Measurements from ENCODE around the gene TAPBP.
"Not testable (repeated sequence)": the region's sequence is repeated elsewhere in the genome, so short reads cannot be mapped to it uniquely, and the experiment has no call there.

The TAPBP gene

GRCh38 chr6:33273924-33274902 lies 39.7 kb downstream of the TAPBP start:
- no peak for DNase-seq

DNA sequence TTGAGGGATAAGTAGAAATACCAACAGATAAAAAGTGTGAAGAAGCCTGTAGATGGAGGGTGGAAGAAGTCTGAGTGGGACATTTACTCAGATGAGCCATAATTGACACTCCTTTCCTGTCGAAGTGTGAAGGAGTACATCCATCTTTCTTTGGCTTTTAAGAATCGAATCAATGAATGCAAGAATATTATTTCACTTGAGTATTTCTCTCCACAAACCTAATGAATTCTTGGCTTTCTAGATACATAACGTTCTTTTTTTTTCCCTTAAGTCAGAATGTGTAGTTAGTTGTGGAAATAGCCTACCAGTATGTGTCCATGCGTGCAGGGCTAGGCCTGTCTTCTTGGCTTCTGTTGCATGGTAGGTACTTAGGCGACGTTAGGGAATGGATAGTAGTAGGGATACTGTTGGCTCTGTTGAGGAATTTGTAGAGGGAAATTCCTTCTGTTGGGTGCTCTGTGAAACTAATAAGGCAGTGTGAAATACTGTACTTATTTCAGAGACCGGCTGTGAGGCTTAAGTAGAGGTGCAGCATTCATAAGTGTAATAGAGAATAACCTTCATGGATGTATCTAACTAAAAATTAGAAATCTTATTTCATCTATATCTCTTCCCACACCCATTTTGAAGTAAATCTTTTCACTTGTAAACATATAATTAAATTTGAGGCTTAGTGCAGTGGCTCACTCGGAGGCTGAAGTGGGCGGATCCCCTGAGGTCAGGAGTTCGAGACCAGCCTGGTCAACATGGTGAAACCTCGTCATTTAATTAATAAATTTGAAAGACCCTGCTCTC lies 40.6 kb downstream of the TAPBP start:
- no peak for DNase-seq

DNA sequence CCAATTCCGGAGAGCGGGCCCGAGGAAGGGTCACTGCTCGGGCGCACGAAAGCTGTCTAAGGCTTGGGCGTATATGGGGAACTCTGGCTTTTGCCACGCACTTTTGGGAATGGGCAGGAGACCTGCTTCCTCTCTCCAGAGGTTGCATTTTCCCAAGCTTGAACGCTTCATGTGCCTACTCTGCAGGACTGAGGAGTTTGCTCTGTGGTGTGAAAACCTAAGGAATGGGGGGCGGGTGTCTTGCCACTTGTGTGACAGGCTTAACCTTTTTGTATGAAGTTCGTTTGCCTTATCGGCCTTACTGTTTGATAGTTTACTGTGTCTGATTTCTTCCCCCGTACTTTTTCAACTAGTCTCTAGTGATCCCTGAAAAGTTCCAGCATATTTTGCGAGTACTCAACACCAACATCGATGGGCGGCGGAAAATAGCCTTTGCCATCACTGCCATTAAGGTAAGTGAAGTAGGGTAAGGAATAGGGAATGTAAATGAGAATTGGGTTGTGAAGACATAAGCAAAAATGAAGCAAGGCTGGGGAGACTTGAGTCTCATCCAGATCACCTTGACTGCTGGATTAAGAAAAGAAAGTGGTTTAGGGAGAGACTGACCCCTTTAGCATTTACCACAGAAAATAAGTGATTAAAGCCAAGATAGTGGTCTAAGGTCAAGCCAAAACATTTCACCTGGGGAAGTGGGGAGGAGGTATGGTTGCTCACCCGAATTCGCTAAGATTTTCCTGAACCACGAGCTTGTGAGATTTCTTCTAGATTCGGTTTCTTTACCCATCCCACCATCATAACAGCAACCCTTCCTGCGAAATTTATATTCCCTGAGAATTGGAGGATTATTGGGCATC lies 41.4 kb downstream of the TAPBP start:
- DNase-seq, result no peak

DNA sequence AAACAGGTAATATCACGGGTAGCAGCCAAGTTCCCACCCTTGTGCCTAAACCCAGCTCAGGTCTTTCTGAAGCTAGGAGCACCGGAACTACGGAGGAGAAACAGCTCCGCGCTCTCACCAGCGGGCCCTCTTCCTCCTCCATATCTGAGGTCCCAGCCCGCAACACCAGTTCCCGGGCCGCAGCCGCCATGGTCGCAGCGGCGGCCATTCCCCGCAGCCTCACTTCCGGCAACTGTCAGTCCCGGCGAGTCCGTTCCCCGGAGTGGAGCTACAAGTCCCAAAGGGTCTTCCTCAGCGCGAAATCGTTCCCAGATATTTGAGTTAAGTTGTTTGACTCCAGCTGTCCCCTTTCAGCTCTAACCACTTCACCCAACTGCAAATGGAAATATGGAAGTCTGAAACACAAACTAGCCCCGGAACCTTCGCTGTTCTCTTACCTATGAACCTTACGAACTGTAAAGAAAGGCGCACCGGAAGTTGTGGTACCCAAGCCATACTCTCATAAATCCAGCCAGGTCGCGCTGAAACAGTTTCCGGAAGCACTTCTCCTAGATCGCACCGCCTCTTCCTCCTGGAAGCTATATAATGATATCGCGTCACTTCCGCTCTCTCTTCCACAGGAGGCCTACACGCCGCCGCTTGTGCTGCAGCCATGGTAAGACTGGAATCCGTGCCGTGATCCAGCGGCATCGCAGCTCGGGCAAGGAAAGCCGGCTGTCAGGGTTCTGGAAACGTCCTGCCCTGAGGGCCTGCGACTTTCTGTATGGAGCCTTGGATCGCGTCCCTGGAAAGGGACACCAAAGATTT lies 42.2 kb downstream of the TAPBP start, which contains the start of the genes RPS18 and VPS52:
Gene RPS18, plus strand, starts transcription at position 608 of the 807 bp plus-strand sequence. Its CDS starts 45 bp downstream, at position 653.
Gene VPS52, minus strand, starts transcription at position 409 of the 807 bp plus-strand sequence. Its CDS starts 201 bp downstream, at position 208.
- DNase-seq, result peak; percentile 97

- DNase-seq, result no peak
These were observed 42.8 kb downstream of the TAPBP start for GRCh38 chr6:33271117-33271467.

- no peak for DNase-seq
These were observed 49.9 kb downstream of the TAPBP start for GRCh38 chr6:33264015-33264414.

GRCh38 chr6:33262490-33262889 lies 51.4 kb downstream of the TAPBP start:
- DNase-seq, result not testable (repeated sequence)

- no peak for DNase-seq
These were observed 54.8 kb downstream of the TAPBP start for GRCh38 chr6:33259032-33259431.

DNA sequence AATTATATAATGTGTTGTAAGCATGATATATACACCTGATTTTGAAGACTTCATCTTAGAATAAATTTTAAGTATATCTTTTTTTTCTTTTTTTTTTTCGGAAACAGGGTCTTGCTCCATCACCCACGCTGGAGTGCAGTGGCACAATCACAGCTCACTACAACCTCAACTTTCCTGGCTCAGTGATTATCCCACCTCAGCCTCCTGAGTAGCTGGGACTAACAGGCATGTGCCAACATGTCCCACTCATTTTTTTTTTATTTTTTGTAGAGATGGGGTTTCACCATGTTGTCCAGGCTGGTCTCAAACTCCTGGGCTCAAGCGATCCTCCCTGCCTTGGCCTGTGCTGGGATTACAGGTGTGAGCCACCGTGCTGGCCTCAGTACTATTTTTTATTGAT lies 59.3 kb downstream of the TAPBP start:
- no peak for DNase-seq

DNA sequence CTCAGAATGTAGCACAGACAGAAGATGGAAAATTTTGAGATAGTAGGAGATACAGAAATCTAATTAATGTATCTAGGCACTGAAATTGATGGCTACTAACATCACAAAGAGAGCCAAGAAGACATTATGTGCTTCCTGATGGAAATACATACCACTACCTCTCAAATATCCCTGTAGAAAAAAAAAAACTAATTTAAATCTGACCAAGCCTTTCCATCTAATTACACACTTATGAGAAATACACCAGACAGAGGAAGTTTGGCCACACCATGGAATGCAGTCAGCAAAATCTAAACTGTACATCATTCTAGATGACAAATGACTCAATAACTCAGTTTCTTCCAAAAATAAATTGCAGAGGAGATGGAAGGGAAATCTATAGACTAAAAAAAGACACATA lies 61.1 kb downstream of the TAPBP start:
- DNase-seq, result no peak

DNA sequence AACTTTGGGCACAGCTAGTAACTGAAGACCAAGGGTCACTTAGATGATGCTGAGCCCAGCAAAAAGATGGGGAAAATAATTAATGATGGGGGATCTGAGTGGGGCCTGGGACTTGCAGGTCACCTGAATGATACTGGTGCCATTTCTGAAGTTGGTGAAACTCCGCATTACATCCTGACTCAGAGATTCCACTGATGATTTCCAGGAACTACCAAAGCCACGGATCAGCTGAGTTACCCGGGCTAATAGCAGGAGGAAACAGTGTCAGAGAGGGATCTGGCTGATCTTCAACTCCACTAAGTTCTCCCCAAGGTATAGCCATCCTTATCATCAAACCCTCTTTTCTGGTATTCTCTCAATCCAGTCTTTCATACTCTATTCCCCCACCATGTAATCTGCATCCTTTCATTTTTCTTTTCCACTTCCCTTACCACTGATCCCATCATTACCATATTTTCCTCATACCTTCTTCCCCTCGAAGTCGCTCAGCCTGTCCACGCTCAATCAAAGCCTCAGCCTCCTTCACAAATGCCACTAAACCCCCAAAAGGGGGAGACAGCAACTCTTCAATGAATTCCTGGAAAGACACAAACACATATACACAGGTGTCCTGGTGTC lies 62.4 kb downstream of the TAPBP start:
- no peak for DNase-seq

- DNase-seq, result no peak
These were observed 63.1 kb downstream of the TAPBP start for GRCh38 chr6:33250731-33251130.

DNA sequence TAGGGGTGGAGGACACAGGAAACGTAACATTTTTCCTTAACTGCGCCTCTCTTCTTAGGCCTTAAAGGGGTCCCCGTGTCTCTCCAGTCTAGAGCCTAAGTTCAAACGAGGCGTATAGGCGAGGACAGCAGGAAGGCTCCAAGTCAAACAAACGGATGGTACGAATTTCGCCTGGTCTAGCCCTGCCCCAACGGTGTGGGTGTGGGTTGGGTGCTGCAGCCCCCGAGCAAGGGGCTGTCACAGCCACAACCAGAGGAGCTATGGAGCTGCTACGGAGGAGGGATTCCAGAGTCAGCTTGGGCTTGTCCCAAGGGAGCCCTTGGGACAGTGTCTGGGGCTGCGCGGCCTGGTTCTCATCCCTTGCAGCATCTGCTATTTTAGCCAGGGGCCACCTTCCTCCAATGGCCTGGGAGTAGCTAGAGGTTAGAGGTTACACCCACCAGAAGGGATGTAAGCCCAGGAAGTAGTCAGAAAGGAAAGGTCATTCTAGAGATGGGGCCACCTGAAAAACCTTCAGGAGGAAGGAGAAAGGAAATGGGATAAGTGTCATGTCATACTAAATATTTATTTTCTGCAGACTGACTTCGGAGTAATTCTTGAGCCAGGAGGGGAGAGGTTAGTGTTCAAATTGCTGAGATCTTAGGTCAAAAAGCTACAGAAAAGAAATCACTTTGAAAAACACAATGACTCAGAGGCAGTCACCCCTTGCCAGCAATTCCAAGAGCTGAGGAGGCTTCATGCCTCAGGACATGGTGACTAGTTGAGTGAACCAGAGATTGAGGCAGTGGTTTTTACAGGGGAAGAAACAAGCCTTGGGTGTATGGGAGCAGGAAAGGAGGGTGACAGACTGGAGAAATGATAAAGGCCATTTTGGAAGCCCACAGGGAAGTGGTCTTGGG lies 63.9 kb downstream of the TAPBP start:
- no peak for DNase-seq
